Measurements from ENCODE around the gene RPRD2. TPM values are rescaled to one million over a fixed set of nuclear protein-coding genes. Genes with fewer than 3 reads are reported as not detected.

The RPRD2 gene
- total and polyA plus RNA-seq, 9 of the 15 experiments (the other 6 are each of a cell fraction or from before 2014, with no cell fraction given), result 1.5 to 21.6 (median 7.7) TPM

DNA sequence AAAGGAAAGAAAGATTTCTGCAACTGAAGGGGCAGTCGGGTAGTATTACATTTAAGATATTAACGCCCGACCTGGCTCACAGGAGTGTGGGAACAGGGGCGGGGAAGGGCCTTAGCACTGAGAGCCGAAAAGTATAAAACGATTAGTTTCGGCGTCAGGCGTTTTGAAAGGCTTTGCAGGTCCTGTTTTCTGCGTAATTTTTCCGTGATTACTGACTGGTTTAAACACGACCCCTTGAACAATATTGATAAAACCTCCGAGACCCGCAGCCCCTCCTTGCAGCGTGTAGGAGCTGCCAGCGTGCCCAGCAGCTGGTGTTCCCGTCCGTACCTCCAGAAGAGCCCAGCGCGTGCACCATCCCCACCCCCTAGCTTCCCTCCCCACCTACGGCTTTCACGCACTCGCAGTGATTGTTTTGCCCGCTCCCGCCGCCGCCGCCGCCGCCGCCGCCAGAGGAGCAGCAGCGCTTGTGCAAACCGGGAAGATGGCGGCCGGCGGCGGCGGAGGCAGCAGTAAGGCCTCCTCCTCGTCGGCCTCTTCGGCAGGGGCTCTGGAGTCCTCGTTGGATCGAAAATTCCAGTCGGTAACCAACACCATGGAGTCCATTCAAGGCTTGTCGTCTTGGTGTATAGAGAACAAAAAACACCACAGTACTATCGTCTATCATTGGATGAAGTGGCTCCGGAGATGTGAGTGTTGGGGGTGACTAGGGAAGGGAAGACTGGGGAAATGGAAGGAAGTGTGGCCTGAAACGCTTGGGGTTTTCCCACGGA, 470 bp downstream of the RPRD2 start (continued):
- TF ChIP-seq, protein P1, sequence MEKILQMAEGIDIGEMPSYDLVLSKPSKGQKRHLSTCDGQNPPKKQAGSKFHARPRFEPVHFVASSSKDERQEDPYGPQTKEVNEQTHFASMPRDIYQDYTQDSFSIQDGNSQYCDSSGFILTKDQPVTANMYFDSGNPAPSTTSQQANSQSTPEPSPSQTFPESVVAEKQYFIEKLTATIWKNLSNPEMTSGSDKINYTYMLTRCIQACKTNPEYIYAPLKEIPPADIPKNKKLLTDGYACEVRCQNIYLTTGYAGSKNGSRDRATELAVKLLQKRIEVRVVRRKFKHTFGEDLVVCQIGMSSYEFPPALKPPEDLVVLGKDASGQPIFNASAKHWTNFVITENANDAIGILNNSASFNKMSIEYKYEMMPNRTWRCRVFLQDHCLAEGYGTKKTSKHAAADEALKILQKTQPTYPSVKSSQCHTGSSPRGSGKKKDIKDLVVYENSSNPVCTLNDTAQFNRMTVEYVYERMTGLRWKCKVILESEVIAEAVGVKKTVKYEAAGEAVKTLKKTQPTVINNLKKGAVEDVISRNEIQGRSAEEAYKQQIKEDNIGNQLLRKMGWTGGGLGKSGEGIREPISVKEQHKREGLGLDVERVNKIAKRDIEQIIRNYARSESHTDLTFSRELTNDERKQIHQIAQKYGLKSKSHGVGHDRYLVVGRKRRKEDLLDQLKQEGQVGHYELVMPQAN (IDR thresholded peaks at IDR 0.05; ENCODE audit: borderline replicate concordance), result peak; percentile 68; the same call in 1 of the 2 replicates
- TF ChIP-seq C11orf30 (IDR thresholded peaks at IDR 0.05; ENCODE audit: low read depth), result no peak
- peak; percentile 54 for TF ChIP-seq HCFC1 (IDR thresholded peaks at IDR 0.05; ENCODE audit: low read depth, low read length)
- TF ChIP-seq TBP (optimal IDR thresholded peaks at IDR 0.05; ENCODE audit: low read depth, low read length), result peak; percentile 65
- TF ChIP-seq YY1 (IDR thresholded peaks at IDR 0.05; ENCODE audit: borderline replicate concordance in 1 of 3, control insufficient read depth in 1 of 3, extremely low read depth in 1 of 3, insufficient read depth in 3 of 3, insufficient read length in 1 of 3, insufficient replicate concordance in 2 of 3, low read depth in 1 of 3, low read length in 2 of 3), result peak; percentile 68 to 98 (median 95)
- TF ChIP-seq, protein P2, sequence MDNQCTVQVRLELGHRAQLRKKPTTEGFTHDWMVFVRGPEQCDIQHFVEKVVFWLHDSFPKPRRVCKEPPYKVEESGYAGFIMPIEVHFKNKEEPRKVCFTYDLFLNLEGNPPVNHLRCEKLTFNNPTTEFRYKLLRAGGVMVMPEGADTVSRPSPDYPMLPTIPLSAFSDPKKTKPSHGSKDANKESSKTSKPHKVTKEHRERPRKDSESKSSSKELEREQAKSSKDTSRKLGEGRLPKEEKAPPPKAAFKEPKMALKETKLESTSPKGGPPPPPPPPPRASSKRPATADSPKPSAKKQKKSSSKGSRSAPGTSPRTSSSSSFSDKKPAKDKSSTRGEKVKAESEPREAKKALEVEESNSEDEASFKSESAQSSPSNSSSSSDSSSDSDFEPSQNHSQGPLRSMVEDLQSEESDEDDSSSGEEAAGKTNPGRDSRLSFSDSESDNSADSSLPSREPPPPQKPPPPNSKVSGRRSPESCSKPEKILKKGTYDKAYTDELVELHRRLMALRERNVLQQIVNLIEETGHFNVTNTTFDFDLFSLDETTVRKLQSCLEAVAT (IDR thresholded peaks at IDR 0.05), result peak; percentile 47 to 78; a peak in 3 of 4 replicates
- peak; percentile 76 for TF ChIP-seq RBM22 (IDR thresholded peaks at IDR 0.05; ENCODE audit: low read depth, low read length, poor library complexity, severe bottlenecking)
- TF ChIP-seq DACH1 (IDR thresholded peaks at IDR 0.05; ENCODE audit: partially characterized antibody), result no peak
- no peak for TF ChIP-seq ZNF445 (CRISPR knock-in tag; IDR thresholded peaks at IDR 0.05; ENCODE audit: low read depth)
- TF ChIP-seq SAP30 (IDR thresholded peaks at IDR 0.05; ENCODE audit: borderline replicate concordance, insufficient read depth, low read depth, low read length, poor library complexity, severe bottlenecking), result peak; percentile 73
- TF ChIP-seq CXXC5 (CRISPR knock-in tag; IDR thresholded peaks at IDR 0.05), result peak; percentile 77
- TF ChIP-seq KDM5B (IDR thresholded peaks at IDR 0.05; ENCODE audit: insufficient replicate concordance, low read depth, low read length), result peak; percentile 95
- peak; percentile 35 for TF ChIP-seq CHD1 (IDR thresholded peaks at IDR 0.05; ENCODE audit: low read length)
- 0 out of 2 replicates have a peak, but pooled peaks have one; percentile 12 for TF ChIP-seq BCOR (IDR thresholded peaks at IDR 0.05)
- no peak for TF ChIP-seq ESRRB (CRISPR knock-in tag; IDR thresholded peaks at IDR 0.05; ENCODE audit: borderline replicate concordance)
- TF ChIP-seq STAT5A (IDR thresholded peaks at IDR 0.05; ENCODE audit: borderline replicate concordance, low read length), result no peak
- TF ChIP-seq ETV1 (tag; conservative IDR thresholded peaks at IDR 0.05; ENCODE audit: low read depth), result 0 out of 2 replicates have a peak, but pooled peaks have one; percentile 8
- TF ChIP-seq BRCA1 (IDR thresholded peaks at IDR 0.05), result no peak
- no peak for TF ChIP-seq BRCA1 (CRISPR knock-in tag; IDR thresholded peaks at IDR 0.05)
- TF ChIP-seq HNRNPL (IDR thresholded peaks at IDR 0.05; ENCODE audit: low read depth, low read length), result no peak
- no peak for TF ChIP-seq NR4A1 (CRISPR knock-in tag; IDR thresholded peaks at IDR 0.05)
- 0 out of 2 replicates have a peak, but pooled peaks have one; percentile 22 for TF ChIP-seq NR4A1 (tag; IDR thresholded peaks at IDR 0.05)
